ENCODE results near the gene GNB2. TPM values are rescaled to one million over a fixed set of nuclear protein-coding genes. Genes with fewer than 3 reads are reported as not detected.

GNB2 gene
- total and polyA plus RNA-seq, 2 of the 13 experiments (the other 11 are each of a cell fraction or from before 2014, with no cell fraction given): 48.3 to 67.1 TPM

- TF ChIP-seq USF2 (IDR thresholded peaks at IDR 0.05; ENCODE audit: low read depth, low read length): no peak
- TF ChIP-seq USF2 (CRISPR knock-in tag; IDR thresholded peaks at IDR 0.05; ENCODE audit: borderline replicate concordance): peak; percentile 7; the same call in 1 of the 2 replicates
- 0 out of 2 replicates have a peak, but pooled peaks have one; percentile 16 for TF ChIP-seq ZMYM4 (CRISPR knock-in tag; IDR thresholded peaks at IDR 0.05)
- 0 out of 2 replicates have a peak, but pooled peaks have one; percentile 65 for TF ChIP-seq ZNF512B (CRISPR knock-in tag; IDR thresholded peaks at IDR 0.05; ENCODE audit: borderline replicate concordance)
- peak; percentile 7; the same call in 1 of the 2 replicates for TF ChIP-seq NCOA2 (CRISPR knock-in tag; IDR thresholded peaks at IDR 0.05)
- no peak for TF ChIP-seq ZNF609 (CRISPR knock-in tag; IDR thresholded peaks at IDR 0.05; ENCODE audit: borderline replicate concordance)
- TF ChIP-seq ZNF512 (CRISPR knock-in tag; IDR thresholded peaks at IDR 0.05): no peak
- 0 out of 2 replicates have a peak, but pooled peaks have one; percentile 7 for TF ChIP-seq HOMEZ (CRISPR knock-in tag; IDR thresholded peaks at IDR 0.05; ENCODE audit: low read depth)
- TF ChIP-seq ZNF263 (CRISPR knock-in tag; IDR thresholded peaks at IDR 0.05): peak; percentile 94
- peak; percentile 3; the same call in 1 of the 2 replicates for TF ChIP-seq FOSL2 (CRISPR knock-in tag; IDR thresholded peaks at IDR 0.05)
- TF ChIP-seq ZMYM3 (CRISPR knock-in tag; IDR thresholded peaks at IDR 0.05): 0 out of 2 replicates have a peak, but pooled peaks have one; percentile 13
Observed at GRCh38 chr7:100641860-100642533, 31.5 kb upstream of the GNB2 start (continued).
